NB4 (cell line): ENCODE data around the gene AGPAT3.

Source experiments
- CTCF ChIP-seq: IDR thresholded peaks from one replicate; pipeline ENCODE4 v1.5.1; 2012; ENCODE audit warnings: low read depth, low read length
- MAX ChIP-seq: IDR thresholded peaks from 2 replicates; pipeline ENCODE4 v1.6.1; 2011; ENCODE audit warnings: low read depth, low read length
- MYC ChIP-seq: IDR thresholded peaks from 2 replicates; pipeline ENCODE4 v1.6.1; 2011; ENCODE audit warnings: low read depth, low read length
- POLR2A ChIP-seq: IDR thresholded peaks from 2 replicates; pipeline ENCODE4 v1.6.1; 2011; ENCODE audit warnings: mild to moderate bottlenecking; ENCODE audit not compliant: insufficient read length; ENCODE audit errors: extremely low read depth

- no peak for TF ChIP-seq POLR2A
- no peak for TF ChIP-seq CTCF
- TF ChIP-seq MAX, result no peak
- TF ChIP-seq MYC, result no peak
These were observed 133.0 kb downstream of the AGPAT3 start for GRCh38 chr21:43997766-43998742.
